Colonic mucosa (tissue), 4 donors: ENCODE data around the gene PCTP. TPM values are rescaled to one million over a fixed set of nuclear protein-coding genes. Genes with fewer than 3 reads are reported as not detected.

Experiments used
- DNase-seq: peaks from one replicate; pipeline ENCODE4 v3.0.0-alpha.2; 2020
- H3K27ac ChIP-seq: fragments of 200-600 bp; one replicate; pipeline ENCODE4 v1.8.0; 2021
- H3K27me3 ChIP-seq: fragments of 200-600 bp; one replicate; pipeline ENCODE4 v1.8.0; 2021
- H3K36me3 ChIP-seq: fragments of 200-600 bp; one replicate; pipeline ENCODE4 v1.8.0; 2021
- H3K4me1 ChIP-seq: fragments of 200-600 bp; one replicate; pipeline ENCODE4 v1.8.0; 2021; ENCODE audit warnings: mild to moderate bottlenecking
- H3K4me3 ChIP-seq: fragments of 200-600 bp; one replicate; pipeline ENCODE4 v1.8.0; 2021
- H3K9ac ChIP-seq, 2 donors: one replicate each; pipeline ENCODE4 v1.7.0; 2013; ENCODE audit warnings: control low read depth in 2 of 2, low read depth in 2 of 2, low read length in 2 of 2
- H3K9me3 ChIP-seq: fragments of 200-600 bp; one replicate; pipeline ENCODE4 v1.8.0; 2021
- intact Hi-C: fragments of 100-400 bp; cut with DNase I; formaldehyde crosslinking; loops from one replicate; pipeline ENCODE4 v1.14.1; 2022
- total RNA-seq, 2 donors: library from RNA; stranded (reverse); fragmentation: NEBNext Ultra II Directional in 1 of 2; extraction: Animal tissue kit (Norgen Biotek cat#: 25700) in 1 of 2; gene quantifications; one replicate each; pipeline ENCODE4 v1.2.1, GENCODE V29; 2021
- TF ChIP-seq, protein P1 (sequence below): fragments of 200-600 bp; IDR thresholded peaks from one replicate; pipeline ENCODE4 v1.8.0; 2022; ENCODE audit warnings: antibody characterized with exemption, mild to moderate bottlenecking
- donor health status: healthy.
- donor health status: DM: no; HTN: no; CAD: no.
- donor health status: DM: no; HTN: no; CAD: no.

Gene PCTP
- total RNA-seq, 2 donors from 2014 or later = 29.0 to 35.5 TPM

- TF ChIP-seq, protein P1, sequence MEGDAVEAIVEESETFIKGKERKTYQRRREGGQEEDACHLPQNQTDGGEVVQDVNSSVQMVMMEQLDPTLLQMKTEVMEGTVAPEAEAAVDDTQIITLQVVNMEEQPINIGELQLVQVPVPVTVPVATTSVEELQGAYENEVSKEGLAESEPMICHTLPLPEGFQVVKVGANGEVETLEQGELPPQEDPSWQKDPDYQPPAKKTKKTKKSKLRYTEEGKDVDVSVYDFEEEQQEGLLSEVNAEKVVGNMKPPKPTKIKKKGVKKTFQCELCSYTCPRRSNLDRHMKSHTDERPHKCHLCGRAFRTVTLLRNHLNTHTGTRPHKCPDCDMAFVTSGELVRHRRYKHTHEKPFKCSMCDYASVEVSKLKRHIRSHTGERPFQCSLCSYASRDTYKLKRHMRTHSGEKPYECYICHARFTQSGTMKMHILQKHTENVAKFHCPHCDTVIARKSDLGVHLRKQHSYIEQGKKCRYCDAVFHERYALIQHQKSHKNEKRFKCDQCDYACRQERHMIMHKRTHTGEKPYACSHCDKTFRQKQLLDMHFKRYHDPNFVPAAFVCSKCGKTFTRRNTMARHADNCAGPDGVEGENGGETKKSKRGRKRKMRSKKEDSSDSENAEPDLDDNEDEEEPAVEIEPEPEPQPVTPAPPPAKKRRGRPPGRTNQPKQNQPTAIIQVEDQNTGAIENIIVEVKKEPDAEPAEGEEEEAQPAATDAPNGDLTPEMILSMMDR = no peak
- H3K4me3 ChIP-seq = no peak overlapping the region
- no peak for DNase-seq
- intact Hi-C loops = no loop called here
- no peaks in the 10 kb centered on the region for H3K27me3 ChIP-seq
- H3K27ac ChIP-seq = no peak overlapping the region
- no peaks in the 10 kb centered on the region for H3K4me1 ChIP-seq
- H3K36me3 ChIP-seq = no peaks in the 10 kb centered on the region
- H3K9ac ChIP-seq = no peak overlapping the region
- no peaks in the 10 kb centered on the region for H3K9me3 ChIP-seq
These were observed 6.8 kb downstream of the PCTP start for GRCh38 chr17:55757659-55758058.

- Histone ChIP-seq H3K4me3 (no peak overlapping the region), H3K27ac (no peak overlapping the region), H3K27me3 (no peaks in the 10 kb centered on the region), H3K36me3 (no peaks in the 10 kb centered on the region), H3K9me3 (no peaks in the 10 kb centered on the region), H3K4me1 (no peaks in the 10 kb centered on the region), H3K9ac (no peak overlapping the region)
- TF ChIP-seq, protein P1 = no peak
- intact Hi-C loops = no loop called here
- no peak for DNase-seq
These were observed 7.3 kb downstream of the PCTP start for GRCh38 chr17:55758171-55758570.

GRCh38 chr17:55760643-55761355 is 9.9 kb downstream of the PCTP start:
- no peak for DNase-seq

GRCh38 chr17:55762086-55762858 is 11.4 kb downstream of the PCTP start:
- intact Hi-C loops = no loop called here
- TF ChIP-seq, protein P1 = no peak
- Histone ChIP-seq H3K27me3 (no peaks in the 10 kb centered on the region), H3K4me1 (no peaks in the 10 kb centered on the region), H3K4me3 (no peak overlapping the region), H3K27ac (no peak overlapping the region), H3K36me3 (no peaks in the 10 kb centered on the region), H3K9me3 (no peaks in the 10 kb centered on the region), H3K9ac (no peak overlapping the region)
- DNase-seq = no peak

More at GRCh38 chr17:55760643-55761355, 9.9 kb downstream of the PCTP start:
- intact Hi-C loops = no loop called here
- H3K27me3 ChIP-seq = no peaks in the 10 kb centered on the region
- H3K27ac ChIP-seq = no peak overlapping the region
- H3K9ac ChIP-seq = no peak overlapping the region
- no peaks in the 10 kb centered on the region for H3K4me1 ChIP-seq
- TF ChIP-seq, protein P1 = no peak
- H3K9me3 ChIP-seq = no peaks in the 10 kb centered on the region
- H3K4me3 ChIP-seq = no peak overlapping the region
- H3K36me3 ChIP-seq = no peaks in the 10 kb centered on the region

DNA sequence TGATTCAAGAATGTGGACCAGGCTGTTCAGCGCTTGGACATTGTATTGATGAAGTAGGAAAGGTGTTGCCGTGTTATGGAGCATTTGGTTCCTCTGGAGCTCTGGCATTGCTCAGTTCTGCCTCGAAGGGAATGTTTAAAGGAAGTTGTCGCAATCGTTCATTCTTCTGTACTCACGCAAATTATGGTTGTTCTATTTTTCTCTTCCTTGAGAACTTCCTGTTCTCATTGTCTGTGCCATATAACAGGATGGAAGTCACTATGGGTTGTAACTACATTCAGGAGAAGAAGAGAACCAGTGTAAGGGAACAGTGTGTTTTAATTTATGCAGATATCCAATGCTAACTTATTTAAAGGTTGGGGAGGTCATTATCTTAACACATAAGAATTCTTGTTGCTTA is 13.0 kb downstream of the PCTP start:
- H3K27me3 ChIP-seq = no peaks in the 10 kb centered on the region
- no peaks in the 10 kb centered on the region for H3K4me1 ChIP-seq
- H3K9ac ChIP-seq = no peak overlapping the region
- no peaks in the 10 kb centered on the region for H3K9me3 ChIP-seq
- no peak for DNase-seq
- intact Hi-C loops = no loop called here
- TF ChIP-seq, protein P1 = no peak
- H3K36me3 ChIP-seq = no peaks in the 10 kb centered on the region
- no peak overlapping the region for H3K4me3 ChIP-seq
- H3K27ac ChIP-seq = no peak overlapping the region
